Left ventricle myocardium inferior (tissue), 1 donor: Measurements from ENCODE around the gene SLC36A4. TPM values are rescaled to one million over a fixed set of nuclear protein-coding genes. Genes with fewer than 3 reads are reported as not detected.
"Not testable (repeated sequence)": the region's sequence is repeated elsewhere in the genome, so short reads cannot be mapped to it uniquely, and the experiment has no call there.

Source experiments
- DNase-seq: peaks from one replicate; pipeline ENCODE4 v3.0.0-alpha.2; 2020
- H3K27ac ChIP-seq: fragments of 200-600 bp; replicated peaks from 2 replicates; pipeline ENCODE4 v1.8.0; 2021
- H3K27me3 ChIP-seq: fragments of 200-600 bp; 2 replicates; pipeline ENCODE4 v1.8.0; 2021; ENCODE audit warnings: low read depth
- H3K36me3 ChIP-seq: fragments of 200-600 bp; 2 replicates; pipeline ENCODE4 v1.8.0; 2021
- H3K4me1 ChIP-seq: fragments of 200-600 bp; 2 replicates; pipeline ENCODE4 v1.8.0; 2021
- H3K4me3 ChIP-seq: fragments of 200-600 bp; 2 replicates; pipeline ENCODE4 v1.8.0; 2021; ENCODE audit warnings: mild to moderate bottlenecking, moderate library complexity
- H3K9me3 ChIP-seq: fragments of 200-600 bp; replicated peaks from 2 replicates; pipeline ENCODE4 v1.8.0; 2021
- intact Hi-C: fragments of 100-400 bp; cut with micrococcal nuclease; formaldehyde crosslinking; loops from one replicate; pipeline ENCODE4 v1.11.0; 2022
- total RNA-seq: library from RNA; stranded (reverse); fragmentation: NEBNext Ultra II Directional; extraction: Animal tissue kit (Norgen Biotek cat#: 25700); gene quantifications from one replicate; pipeline ENCODE4 v1.2.1, GENCODE V29; 2021
- TF ChIP-seq, protein P1 (sequence below): fragments of 200-600 bp; IDR thresholded peaks from 2 replicates; pipeline ENCODE4 v1.8.0; 2021; ENCODE audit warnings: antibody characterized with exemption, mild to moderate bottlenecking, borderline replicate concordance
- donor health status: DM: no; HTN: yes; CAD: no; lungs with severe emphysema.

SLC36A4 gene
- total RNA-seq, 1 donor from 2014 or later: 7.1 TPM

DNA sequence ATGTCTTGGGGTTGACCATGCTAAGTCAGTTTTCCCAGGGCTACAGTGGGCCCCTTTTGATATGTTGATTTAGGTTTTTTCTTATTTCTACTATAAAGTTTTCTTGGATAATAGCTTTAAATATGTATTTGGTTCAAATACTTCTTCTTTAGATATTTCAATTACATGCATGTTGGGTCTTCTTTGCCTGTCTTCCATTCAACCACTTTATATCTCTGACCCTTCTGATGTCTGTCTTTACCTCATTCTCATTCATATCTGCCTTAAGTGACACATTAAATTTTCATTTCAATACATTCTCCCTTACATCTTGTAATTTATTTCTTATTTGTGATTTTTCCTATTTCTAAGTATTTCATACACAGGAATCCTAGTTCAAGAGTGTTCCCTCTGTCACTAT, 10.5 kb downstream of the SLC36A4 start:
- Histone ChIP-seq H3K9me3 (peaks cover 21% of the 10 kb centered on the region), H3K36me3 (peaks cover 30% of the 10 kb centered on the region), H3K27me3 (no peaks in the 10 kb centered on the region), H3K4me1 (no peaks in the 10 kb centered on the region), H3K27ac (no peak overlapping the region), H3K4me3 (no peak overlapping the region)
- intact Hi-C loops: no loop called here
- no peak for DNase-seq
- TF ChIP-seq, protein P1, sequence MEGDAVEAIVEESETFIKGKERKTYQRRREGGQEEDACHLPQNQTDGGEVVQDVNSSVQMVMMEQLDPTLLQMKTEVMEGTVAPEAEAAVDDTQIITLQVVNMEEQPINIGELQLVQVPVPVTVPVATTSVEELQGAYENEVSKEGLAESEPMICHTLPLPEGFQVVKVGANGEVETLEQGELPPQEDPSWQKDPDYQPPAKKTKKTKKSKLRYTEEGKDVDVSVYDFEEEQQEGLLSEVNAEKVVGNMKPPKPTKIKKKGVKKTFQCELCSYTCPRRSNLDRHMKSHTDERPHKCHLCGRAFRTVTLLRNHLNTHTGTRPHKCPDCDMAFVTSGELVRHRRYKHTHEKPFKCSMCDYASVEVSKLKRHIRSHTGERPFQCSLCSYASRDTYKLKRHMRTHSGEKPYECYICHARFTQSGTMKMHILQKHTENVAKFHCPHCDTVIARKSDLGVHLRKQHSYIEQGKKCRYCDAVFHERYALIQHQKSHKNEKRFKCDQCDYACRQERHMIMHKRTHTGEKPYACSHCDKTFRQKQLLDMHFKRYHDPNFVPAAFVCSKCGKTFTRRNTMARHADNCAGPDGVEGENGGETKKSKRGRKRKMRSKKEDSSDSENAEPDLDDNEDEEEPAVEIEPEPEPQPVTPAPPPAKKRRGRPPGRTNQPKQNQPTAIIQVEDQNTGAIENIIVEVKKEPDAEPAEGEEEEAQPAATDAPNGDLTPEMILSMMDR: no peak

DNA sequence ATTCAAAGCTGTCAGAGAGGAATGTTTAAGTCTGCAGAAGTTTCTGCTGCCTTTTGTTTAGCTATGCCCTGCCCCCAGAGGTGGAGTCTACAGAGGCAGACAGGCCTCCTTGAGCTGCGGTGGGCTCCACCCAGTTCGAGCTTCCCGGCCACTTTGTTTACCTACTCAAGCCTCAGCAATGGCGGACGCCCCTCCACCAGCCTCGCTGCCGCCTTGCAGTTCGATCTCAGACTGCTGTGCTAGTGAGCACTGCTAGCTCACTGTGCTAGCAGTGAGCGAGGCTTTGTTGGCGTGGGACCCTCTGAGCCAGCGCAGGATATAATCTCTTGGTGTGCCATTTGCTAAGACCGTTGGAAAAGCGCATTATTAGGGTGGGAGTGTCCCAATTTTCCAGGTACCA, 19.9 kb downstream of the SLC36A4 start:
- H3K27ac ChIP-seq, H3K4me1 ChIP-seq, H3K4me3 ChIP-seq, H3K27me3 ChIP-seq, intact Hi-C loops, DNase-seq, H3K9me3 ChIP-seq: not testable (repeated sequence)
- peaks cover 46% of the 10 kb centered on the region for H3K36me3 ChIP-seq

DNA sequence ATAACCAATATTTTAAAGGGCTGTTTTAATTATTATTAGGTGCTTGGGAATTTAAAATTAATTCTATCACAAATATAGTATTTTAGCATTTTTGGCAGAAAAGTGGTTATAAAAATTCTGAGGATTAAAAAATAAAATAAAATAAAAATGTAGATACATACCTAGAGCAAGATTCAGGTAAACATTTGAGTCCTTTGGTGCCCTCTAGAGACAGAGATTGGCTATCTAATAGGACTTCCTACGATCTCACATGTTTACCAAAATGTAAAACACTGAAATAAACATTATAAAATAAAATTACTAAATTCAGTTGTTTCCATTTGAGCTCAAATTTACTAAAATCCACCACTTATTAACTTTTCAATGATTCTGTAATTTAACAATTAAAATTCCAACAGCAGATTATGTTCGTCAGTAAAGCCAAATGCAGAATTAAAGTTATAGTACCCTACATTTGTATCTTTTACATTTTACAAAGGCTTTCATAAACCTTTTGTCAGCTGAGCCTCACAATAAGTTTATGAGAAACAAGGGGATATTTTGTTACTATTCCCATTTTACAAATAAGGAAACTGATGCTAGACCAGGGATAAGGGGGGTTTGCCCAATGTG, 27.7 kb downstream of the SLC36A4 start:
- Histone ChIP-seq H3K27me3 (no peaks in the 10 kb centered on the region), H3K27ac (no peak overlapping the region), H3K4me3 (no peak overlapping the region), H3K9me3 (no peaks in the 10 kb centered on the region), H3K36me3 (peaks cover 10% of the 10 kb centered on the region), H3K4me1 (no peaks in the 10 kb centered on the region)
- DNase-seq: no peak
- TF ChIP-seq, protein P1: peak; percentile 46
- intact Hi-C loops: no loop called here

DNA sequence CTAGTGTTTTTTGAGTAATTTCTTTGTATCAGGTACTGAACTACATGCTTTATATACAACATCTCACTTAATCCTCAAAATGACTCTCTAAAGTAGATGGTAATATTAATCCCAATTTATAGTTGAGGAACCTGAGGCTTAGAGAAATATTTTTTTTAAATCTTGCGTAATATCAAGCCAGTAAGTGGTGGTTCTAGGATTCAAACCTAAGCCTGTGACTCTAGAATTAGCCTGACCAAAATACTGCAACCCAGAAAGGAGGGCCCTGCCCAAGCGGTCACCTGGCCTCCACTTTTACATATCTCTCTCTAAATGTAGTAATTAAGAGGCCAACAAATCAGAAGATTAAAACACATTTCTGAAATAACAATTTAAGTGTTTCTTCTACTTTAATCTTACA, 28.6 kb downstream of the SLC36A4 start:
- DNase-seq: no peak
- Histone ChIP-seq H3K36me3 (peaks cover 19% of the 10 kb centered on the region), H3K4me3 (no peak overlapping the region), H3K9me3 (no peaks in the 10 kb centered on the region), H3K27ac (no peak overlapping the region), H3K27me3 (no peaks in the 10 kb centered on the region), H3K4me1 (no peaks in the 10 kb centered on the region)
- TF ChIP-seq, protein P1: no peak
- intact Hi-C loops: no loop called here

DNA sequence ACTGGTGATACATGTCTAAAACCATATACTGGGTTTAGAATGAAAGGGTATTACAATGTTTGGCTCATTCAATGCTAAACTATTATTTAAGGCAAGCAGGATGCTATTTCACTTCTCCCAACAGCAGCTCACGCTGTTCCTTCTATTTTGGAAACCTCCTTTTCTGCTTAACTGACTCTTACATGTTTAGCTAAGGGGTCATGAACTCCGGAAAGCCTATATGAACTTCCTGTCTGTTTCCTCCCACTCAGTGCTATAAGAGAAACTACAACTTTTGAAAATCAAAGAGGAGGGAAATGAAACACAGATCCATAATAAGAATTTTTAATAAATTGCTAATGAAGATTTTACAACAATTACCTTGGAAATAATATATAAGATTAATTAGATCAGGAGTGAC, 30.9 kb downstream of the SLC36A4 start:
- Histone ChIP-seq H3K9me3 (no peaks in the 10 kb centered on the region), H3K4me3 (no peak overlapping the region), H3K4me1 (no peaks in the 10 kb centered on the region), H3K36me3 (peaks cover 41% of the 10 kb centered on the region), H3K27ac (no peak overlapping the region), H3K27me3 (no peaks in the 10 kb centered on the region)
- intact Hi-C loops: no loop called here
- no peak for DNase-seq
- TF ChIP-seq, protein P1: no peak

DNA sequence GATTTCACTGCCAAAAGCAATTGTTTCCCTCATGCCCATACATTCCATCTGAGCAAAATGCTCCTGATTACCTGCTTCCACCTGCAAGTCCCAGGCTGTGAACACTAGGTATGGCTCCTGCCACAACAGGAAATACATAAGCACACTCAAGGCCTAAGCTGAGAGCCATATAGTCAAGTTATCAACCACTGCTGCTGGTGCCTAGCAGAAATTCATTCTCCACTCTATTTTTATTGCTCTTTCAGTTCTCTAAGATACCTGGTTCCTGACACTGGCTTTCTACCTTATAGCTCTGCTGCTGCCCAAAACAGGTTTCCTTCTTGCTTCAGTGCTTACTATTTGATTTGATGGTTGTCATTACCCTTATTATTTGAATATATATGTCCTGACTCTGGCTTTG, 31.6 kb downstream of the SLC36A4 start:
- H3K4me1 ChIP-seq: no peaks in the 10 kb centered on the region
- intact Hi-C loops: no loop called here
- no peak overlapping the region for H3K27ac ChIP-seq
- DNase-seq: no peak
- no peaks in the 10 kb centered on the region for H3K27me3 ChIP-seq
- no peaks in the 10 kb centered on the region for H3K9me3 ChIP-seq
- TF ChIP-seq, protein P1: no peak
- H3K4me3 ChIP-seq: no peak overlapping the region
- peaks cover 41% of the 10 kb centered on the region for H3K36me3 ChIP-seq
